DOHH2 (cell line): Measurements from ENCODE around the gene OPN3.

Experiments used
- EZH2phosphoT487 ChIP-seq: fragments of 200-600 bp; sonication (generic); IDR thresholded peaks from 2 replicates; pipeline ENCODE4 v1.6.1; 2017; ENCODE audit warnings: borderline replicate concordance, mild to moderate bottlenecking, antibody characterized with exemption, low read length, moderate library complexity, mixed read lengths
- TF ChIP-seq, protein P1 (sequence below): fragments of 200-600 bp; sonication (generic); IDR thresholded peaks from one replicate; pipeline ENCODE4 v1.5.1; 2014; ENCODE audit warnings: antibody characterized with exemption, mild to moderate bottlenecking, low read depth, low read length; ENCODE audit not compliant: poor library complexity, severe bottlenecking

GRCh38 chr1:241607497-241607896 lies 32.7 kb downstream of the OPN3 start:
- TF ChIP-seq, protein P1, sequence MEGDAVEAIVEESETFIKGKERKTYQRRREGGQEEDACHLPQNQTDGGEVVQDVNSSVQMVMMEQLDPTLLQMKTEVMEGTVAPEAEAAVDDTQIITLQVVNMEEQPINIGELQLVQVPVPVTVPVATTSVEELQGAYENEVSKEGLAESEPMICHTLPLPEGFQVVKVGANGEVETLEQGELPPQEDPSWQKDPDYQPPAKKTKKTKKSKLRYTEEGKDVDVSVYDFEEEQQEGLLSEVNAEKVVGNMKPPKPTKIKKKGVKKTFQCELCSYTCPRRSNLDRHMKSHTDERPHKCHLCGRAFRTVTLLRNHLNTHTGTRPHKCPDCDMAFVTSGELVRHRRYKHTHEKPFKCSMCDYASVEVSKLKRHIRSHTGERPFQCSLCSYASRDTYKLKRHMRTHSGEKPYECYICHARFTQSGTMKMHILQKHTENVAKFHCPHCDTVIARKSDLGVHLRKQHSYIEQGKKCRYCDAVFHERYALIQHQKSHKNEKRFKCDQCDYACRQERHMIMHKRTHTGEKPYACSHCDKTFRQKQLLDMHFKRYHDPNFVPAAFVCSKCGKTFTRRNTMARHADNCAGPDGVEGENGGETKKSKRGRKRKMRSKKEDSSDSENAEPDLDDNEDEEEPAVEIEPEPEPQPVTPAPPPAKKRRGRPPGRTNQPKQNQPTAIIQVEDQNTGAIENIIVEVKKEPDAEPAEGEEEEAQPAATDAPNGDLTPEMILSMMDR = no peak
- TF ChIP-seq EZH2phosphoT487 = no peak
